HG03432 (cell line): ENCODE measurements around the gene RNF214.

Source experiments
- ATAC-seq: cut with Tn5 transposase; IDR thresholded peaks from one replicate; pipeline ENCODE4 v1.9.1; 2021; ENCODE audit warnings: mild to moderate bottlenecking, moderate library complexity; ENCODE audit not compliant: unreplicated experiment

Gene RNF214

DNA sequence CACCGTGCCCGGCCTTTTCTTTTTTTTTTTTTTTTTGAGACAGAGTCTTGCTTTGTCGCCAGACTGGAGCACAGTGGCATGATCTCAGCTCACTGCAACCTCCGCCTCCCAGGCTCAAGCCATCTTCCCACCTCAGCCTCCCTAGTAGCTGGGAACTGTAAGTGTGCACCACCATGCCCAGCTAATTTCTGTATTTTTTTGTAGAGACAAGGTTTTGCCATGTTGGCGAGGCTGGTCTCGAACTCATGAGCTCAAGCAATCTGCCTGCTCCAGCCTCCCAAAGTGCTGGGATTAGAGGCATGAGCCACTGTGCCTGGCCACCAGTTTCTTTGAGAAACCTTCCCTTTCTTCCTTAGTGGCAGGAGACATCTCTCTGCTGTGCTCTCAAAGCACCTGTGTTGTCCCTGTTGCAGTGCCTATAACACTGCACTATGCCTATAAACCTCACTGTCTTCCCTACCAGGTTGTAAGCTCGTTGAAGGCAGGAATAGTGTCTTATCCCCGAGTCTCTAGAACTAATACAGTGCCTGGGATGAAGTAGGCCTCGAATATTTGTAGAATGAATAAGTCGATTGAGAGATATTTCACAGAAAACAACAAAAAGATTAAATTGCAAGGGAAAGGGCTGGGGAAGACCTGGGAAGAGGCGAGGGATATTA, 19.6 kb upstream of the RNF214 start:
- ATAC-seq = no peak

DNA sequence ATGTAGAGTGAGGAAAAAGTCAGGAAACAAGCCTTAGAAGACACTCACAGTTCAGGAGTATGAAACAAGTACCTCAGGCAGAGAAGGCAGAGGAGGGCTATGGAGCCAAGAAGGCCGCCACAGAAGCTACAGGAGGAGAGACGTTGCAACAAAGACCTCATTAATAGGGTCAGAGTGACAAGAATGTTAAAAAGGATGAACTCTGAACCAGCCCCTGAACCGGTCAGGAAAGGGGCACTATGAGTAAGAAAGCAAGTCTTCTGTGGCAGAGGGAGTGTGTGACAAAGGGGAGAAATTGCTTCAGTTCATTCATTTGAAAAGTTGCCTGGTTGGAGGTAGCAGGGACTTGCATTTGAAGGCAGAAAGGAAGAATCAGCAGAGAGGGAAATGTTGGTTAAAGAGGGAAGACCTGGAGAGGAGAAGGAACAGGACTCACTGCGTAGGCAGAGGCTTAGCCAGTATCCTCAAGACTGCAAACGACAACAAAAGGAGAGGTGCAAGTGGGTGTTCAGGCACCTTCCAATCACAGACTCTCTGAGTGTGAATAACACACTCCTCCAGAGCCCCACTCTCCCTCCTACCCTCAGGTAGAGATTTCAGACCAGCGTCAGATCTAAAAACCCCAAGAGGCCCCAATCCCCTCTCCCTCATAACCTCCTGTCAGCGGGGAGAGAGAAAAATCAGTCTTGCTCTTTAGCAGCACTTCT, 17.9 kb upstream of the RNF214 start:
- ATAC-seq = no peak

DNA sequence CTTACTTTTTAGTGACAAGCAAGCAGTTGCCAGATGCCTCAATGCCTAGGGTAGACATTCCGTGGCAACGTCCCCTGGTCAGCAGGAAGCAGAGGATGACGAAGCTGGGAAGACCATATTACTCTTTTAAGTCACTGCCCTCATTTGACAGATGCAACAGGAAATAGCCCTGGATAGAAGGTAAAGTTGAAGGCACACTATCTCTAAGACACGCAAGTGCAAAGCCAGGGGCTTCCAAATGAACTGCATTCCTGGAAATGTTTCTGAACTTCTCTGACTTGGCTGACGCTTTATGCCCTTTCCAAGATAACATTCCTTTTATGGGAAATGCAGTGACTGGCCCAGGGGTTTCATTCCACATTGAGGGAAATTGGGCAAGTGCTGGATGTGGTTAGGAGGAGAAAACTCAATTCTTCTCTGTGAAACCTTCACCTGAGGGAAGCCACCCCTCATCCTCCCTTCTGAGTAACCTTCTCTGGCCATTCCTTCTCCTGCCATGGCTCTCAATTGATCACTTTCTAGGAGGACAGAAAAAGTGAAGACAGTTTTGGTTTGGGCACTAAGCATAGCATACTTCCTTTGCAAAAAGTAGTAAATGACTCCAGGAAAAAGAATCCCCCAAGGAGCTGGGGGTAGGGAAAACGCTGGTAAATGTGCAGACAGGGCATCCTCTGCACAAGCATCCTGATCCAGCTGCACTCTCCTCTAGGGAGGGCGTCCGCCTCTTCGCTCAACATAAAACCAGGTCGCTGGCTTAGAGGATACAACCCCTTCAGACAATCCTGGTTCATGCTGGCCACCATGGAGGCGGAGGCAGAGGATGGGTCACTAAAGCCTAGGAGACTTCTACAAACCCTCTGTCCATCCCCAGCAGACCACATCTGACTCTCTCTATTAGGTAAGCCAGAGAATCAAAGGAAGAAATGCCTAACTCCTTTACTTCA, 15.1 kb upstream of the RNF214 start:
- no peak for ATAC-seq

DNA sequence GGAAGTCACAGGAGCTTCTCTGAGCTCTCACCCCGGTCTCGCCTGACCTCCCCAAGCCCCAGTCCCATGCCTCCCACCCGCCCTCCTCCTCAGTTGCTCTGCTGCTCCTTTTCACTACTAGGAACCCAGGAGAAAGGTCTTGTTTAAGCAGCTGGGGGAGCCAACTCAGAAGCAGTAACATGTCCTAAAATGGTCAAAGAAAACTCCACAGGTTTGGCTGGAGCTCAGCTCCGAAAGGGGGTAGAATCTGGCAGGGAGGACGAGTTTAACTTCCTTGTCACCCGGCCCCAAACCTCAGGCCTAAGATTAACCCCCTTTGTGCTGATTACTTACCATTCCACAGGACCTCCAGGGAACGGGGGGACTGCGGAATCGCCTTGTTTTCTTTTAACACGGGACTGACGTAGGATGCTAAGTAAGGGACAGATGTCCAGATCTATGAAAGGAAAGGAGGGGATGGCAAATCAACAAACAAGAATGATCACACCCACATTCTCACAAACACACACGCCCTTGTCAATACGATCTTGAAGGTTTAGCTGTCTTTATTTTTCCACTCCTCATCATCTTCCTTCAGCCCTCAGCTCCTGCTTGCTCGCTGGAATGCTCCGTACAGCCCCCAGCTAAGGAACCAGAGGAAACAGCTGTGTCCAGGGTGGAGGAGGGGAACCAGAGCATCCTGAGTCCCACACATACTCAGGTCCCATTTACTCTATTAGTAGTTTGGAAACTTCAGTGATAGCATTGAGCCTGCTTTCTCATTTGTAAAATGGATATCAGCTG, 14.1 kb upstream of the RNF214 start:
- no peak for ATAC-seq

DNA sequence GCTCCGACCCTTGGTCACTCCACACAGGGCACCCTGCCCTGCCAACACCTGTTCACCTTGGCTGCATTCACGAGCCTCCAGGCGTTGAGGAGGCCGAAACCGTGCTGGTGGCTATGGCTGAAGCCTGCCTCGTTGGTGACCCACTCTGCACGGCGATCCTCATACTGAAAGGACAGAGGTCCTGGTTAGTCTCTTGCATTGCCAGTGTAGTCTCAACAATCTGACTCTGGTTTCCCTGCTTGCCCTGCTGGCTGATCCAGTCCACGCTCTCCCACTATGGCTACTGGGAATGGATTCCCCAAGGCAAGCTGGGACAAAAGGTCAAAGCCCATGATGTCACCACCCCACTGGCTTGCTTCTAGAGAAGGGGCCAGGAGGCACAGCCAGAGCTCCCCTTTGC, 13.5 kb upstream of the RNF214 start:
- no peak for ATAC-seq

DNA sequence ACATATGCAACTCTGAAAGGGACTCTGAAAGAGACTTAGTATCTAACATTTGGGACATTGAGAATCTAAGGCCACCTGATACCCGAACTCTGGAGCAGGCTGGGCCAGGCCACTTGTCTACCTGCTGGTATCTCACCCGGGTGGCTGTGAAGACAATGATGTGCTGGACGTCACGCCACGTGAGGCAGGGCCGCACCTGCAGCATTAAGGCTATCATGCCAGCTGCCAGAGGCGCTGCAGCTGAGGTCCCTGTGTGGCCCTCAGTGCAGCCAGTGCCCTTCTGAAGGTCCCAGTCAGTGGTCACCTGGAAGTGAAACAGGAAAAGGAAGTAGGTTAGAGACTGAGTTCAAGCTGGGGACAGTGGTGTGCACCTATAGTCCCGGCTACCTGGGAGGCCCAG, 13.0 kb upstream of the RNF214 start:
- ATAC-seq = no peak

DNA sequence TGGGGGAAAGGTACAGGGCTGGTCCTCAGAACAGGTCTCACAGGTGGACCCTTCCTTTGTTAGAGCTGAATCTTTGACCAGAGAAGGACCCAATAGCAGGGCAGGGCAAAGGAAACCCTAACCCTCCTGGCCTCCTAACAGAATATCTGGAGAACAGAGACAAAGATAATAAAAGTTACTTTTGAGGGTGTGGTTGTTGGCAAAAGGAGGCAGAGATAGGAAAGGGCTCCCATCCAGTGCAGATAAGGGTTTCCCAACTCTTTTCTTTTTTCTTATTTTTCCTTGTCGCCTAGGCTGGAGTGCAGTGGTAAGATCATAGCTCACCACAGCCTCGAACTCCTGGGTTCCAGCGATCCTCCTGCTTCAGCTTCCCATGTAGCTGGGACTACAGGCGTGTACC, 12.5 kb upstream of the RNF214 start:
- no peak for ATAC-seq

DNA sequence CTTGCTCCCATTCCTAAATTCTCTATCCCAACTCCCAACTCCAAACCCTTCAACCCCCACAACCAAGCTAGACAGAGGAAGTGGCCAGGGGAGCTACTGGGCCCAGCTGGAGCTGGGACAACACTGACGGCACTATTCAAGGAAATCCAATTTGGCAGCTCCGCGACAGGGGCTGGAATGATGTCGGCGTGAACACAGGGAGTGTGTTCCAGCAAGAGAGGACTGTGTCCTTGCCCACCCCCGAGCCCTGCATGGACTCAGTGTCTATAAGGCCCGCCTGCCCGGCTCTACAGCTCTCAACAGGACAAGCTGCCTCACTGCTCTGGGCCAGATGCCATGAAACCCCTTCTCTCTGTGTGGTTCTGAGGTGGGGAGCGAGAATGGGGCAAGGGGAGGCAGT, 11.9 kb upstream of the RNF214 start:
- no peak for ATAC-seq

DNA sequence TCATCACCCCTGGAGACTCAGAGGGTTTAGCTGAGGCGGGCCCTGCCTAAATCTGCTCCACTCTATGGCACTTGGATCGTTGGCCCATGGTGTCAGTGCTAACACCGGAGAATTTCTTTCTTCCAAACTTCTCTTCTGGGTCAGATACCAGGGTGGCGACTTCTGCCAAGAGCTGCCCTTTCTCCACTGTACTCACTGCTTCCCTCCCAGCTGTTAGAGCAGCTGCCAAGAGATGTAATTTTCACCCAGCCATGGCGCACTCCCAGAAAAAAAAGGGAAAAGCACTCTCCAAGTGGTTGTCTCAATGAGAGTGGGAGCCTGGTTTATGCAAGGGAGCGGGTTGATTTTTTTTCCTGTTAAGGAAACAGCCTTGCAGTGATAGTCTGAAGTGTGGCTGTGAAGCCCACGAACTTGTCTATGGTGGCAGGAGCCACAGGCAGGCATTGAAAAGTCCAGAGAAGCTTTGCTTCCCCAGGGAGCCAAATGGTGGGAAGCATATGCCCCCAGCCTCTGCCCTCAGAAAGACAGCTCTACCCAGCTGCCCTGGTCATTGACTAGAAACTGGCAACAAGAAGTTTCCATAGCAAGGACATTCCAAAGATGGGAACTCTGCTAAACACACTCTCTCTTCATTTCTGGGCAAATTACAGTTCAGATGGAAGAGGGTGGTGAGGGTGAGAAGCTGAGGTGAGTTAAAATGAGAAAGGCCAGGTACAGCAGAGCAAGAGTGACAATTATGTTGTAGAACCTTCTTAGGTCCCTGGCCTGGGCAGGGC, 11.3 kb upstream of the RNF214 start:
- ATAC-seq = no peak

DNA sequence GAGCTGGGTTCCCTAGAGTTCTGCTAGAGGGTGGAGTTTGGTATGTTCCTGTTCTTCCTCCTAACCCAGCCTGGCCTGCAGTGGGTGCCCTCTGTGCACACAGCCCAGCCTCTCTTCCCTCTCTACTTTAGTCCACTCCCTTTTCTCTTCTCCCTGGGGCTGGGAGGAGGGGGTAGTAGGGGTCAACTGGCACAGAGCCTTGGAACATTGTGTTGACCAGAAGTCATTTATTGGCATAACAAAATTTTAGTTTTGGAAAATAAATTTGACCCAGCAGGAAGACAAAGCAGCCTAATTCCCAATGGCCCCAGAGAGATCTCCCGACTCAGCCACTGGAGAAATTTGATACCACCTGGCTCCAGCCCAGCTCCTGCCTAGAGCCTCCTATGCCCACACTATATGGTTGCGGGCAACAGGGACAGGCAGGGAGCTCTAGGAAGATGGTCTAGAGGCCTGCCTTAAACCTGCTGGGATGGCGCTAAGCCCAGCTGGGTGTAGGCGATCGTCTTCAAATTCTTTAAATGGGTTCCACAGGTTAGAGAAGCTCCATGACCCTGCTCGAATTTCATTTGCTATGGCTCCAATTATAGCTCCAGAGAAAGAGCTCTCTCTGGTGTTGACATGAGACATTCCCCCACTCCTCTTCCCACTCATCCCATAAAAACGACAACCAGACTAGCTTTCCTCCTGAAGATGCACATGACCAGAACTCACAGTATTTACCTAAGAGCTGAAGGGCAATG, 10.5 kb upstream of the RNF214 start:
- ATAC-seq = no peak

DNA sequence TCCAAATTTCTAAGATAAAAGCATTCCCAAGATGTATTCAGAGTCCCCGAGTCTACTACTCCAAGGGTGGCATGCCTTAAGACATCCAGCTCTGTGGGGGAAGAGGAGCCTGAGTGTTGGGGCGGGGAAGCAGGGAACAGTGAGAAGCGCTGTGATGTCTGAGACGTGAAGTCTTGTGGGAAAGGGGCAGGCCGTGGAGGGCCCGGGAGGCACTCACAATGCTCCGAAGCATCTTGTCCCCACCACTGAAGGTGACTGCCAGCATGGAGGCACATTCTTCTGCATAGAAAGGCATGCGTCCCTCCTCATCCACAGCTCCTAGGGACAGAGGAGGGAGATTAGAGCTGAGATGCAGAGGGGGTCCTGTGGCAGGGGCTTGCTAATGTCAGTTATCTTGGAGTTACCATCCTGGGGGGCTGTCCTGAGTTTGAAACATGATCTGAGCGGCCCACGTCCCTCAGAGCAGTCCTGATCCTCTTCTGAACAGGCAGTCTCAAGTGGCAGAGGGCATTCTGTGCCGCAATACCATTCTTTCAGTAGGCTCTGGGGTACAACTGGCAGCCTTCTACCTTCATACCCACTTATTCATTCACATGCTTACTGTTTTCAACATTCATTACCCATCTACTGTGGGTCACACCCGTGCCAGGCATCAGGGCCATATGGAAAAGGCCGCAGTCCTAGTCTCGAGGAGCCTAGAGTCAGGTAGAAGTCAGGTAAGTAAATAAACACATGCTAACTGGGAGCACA, 9.3 kb upstream of the RNF214 start:
- ATAC-seq = no peak

DNA sequence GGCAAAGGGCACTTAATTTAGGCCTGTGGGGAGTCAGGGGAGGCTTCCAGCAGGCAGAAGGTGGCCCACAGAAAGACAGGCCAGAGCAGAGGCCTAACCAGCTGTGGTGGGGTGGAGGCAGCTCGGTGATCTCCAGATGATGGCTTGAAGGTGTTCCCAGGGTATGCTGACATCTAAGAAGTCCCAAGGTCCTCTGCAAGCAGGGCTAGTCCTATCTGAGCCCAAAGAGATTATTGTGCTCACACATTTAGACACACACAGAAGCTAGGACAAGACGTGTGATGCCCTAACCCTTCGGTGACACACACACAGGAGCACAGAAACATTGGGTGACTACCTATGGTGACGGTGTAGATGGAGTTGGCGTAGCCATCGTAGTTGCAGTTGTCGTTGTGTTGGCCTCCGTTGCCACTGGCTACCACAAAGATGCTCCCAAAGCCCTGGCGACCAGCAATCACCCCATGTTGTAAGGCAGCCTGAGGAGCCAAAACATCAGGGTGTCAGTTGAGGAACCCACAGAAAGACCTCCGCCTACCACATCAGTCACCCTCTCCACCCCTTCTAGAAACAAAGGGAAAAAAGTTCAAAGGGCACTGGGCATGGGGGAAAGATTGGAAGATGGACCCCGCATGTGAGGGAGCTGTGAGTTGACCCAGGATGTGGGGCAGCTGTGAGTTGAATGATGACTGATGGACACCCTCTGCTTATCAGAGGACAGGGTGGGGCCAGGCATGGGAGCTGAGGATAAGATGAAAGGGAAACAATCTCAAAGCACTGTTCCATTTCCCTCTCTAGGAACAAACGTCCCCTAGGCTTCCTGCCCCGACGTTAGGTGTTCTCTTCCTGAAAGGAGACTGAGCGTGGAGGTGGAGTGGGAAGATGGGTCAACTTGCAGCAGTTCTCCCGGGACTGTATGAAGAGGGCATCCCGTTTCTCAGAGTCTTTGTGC, 8.5 kb upstream of the RNF214 start:
- ATAC-seq = no peak

DNA sequence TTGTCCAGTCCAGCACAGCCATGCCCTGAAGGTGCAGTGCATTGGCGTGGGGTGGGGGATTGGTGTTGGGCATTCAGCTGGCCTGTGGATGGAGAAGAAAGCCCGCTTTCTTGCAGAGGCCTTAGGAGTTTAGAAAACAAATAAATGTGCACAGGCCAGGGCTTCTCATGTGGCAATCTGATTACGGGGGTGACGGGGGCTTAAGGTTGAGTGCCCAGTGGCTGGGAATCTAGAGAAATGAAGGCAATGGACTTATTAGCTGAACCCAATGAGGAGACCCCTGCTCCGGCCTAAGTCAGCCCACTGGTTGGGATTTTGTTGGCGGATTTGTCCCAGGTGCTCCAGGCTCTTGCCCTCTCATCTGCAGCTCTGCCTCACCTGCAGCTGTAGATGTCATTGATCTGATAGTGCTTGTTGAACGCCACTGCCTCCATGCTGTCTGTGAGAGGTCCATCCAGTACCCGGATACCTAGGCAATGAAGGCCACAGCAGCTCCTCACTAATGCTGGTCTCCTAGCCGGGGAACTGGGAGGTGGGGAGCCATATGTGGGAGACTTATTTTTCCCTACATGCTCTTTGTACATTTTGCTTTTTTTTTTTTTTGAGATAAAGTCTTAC, 6.8 kb upstream of the RNF214 start:
- ATAC-seq = no peak

DNA sequence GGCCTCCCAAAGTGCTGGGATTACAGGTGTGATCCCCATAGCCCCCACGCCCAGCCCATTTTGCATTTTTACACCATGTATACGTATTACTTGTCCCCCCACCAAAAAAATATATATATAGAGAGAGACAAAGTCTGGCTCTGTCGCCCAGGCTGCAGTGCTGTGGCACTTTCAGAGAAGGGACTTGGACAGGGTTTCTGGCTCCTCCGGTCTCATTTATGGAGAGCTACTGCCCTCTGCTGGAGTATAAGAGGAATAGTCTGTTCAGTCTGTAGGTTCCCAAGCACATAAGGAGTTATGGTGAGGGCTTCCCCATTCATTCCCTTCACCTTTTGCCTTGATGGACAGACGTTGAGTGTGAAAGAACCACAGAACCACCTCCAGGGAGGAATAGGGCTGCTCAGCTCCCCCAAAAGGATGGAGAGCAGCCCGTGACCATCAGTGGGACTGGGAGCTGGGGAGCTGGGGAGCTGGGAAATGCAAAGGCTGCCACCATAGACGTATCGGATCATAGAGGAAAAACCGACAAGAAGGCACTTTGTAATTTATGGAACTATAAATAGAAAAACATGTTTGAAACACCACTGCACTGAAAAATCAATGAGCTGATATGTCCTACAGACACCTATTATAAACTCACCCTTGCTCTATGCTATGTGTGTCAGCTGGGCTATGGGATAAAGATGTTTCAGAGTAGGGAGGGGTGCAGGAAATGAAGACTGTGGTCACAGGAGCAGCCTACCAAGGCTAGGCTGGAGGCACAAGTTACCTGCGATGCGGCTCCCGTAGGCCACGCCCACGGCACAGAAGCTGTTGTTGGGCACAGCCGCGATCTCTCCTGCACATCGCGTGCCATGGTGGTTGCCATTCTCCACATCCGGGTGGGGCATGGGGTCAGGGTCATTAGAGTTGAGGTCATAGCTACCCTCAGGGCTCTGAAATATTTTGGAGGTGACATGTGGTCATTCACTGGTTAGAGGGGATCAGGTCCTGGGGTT, 5.8 kb upstream of the RNF214 start:
- peak; percentile 44 for ATAC-seq

DNA sequence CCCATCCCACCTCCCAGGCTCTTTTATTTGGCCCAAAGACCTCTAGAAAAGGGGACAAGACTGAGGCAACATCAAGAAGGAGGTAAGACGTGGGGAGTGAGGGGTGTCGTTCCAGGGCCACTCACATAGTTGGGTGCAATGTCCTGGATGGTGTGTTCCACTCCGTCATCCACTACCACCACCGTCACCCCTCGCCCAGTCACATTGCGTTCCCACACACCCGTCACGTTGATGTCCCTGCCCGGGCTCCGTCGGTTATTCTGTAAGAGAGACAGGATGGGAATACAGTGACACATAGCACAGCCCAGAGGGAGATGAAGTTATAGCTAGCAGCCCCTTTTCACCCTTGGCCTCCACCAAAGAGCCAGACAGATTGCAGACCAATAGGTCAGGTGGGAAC, 4.4 kb upstream of the RNF214 start:
- ATAC-seq = no peak

DNA sequence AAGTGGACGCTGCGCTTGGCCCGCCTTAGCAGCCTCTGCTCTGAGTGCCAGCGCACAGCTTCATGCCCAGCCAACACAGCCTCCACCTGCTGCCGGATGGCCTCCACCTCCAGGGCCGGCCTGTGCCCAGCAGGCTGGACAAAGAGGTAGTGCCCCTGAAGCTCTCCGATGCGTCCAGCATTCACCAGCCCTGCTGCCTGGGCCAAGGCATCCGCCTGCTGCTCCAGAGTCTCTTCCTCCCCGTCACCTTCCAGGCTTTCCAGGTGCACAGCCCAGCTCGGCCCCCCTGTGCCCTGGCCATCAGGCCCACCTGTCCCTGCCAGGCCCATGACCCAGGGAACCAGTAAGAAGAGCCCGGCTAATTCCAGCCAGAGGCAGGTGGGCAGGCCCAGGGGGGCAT, 3.1 kb upstream of the RNF214 start:
- no peak for ATAC-seq
